ENCODE measurements around the gene HCRTR1.

GRCh38 chr1:31637915-31638673 is 20.6 kb downstream of the HCRTR1 start:
- TF ChIP-seq CTCF (IDR thresholded peaks at IDR 0.05) (no peak), POLR2A (IDR thresholded peaks at IDR 0.05) (no peak), EP300 (IDR thresholded peaks at IDR 0.05) (no peak)

Measured in tibial nerve (tissue), 4 donors.